Renal cortex interstitium (tissue), 11 donors: Measurements from ENCODE around the gene RAB4B. TPM values are rescaled to one million over a fixed set of nuclear protein-coding genes. Genes with fewer than 3 reads are reported as not detected.
"Not testable (repeated sequence)": the region's sequence is repeated elsewhere in the genome, so short reads cannot be mapped to it uniquely, and the experiment has no call there.

ENCODE experiments used
- DNase-seq, 11 donors: peaks; one replicate each; pipeline ENCODE4 v3.0.0-alpha.2; 2013; ENCODE audit warnings: low read depth in 9 of 11, low spot score in 4 of 11; ENCODE audit errors: extremely low read depth in 1 of 11
- polyA plus RNA-seq, 3 donors: library from polyadenylated mRNA; unstranded; fragments of 120-200 nt; gene quantifications; one replicate each; pipeline ENCODE4 v1.2.1, GENCODE V29; 2013; ENCODE audit not compliant: insufficient read length in 3 of 3

The RAB4B gene
- polyA plus RNA-seq, 3 donors, result 7.0 to 13.5 (median 12.6) TPM

- no peak for DNase-seq
Observed at GRCh38 chr19:40827386-40828247, 49.6 kb downstream of the RAB4B start.

- no peak for DNase-seq
Observed at GRCh38 chr19:40829205-40829604, 51.2 kb downstream of the RAB4B start.

- not testable (repeated sequence) for DNase-seq
Observed at GRCh38 chr19:40830741-40831140, 52.7 kb downstream of the RAB4B start.

- no peak for DNase-seq
Observed at GRCh38 chr19:40831502-40832430, 53.7 kb downstream of the RAB4B start.

- DNase-seq, result not testable (repeated sequence)
Observed at GRCh38 chr19:40832431-40832790, 54.4 kb downstream of the RAB4B start.

- not testable (repeated sequence) for DNase-seq
Observed at GRCh38 chr19:40833728-40834533, 55.9 kb downstream of the RAB4B start.

- no peak for DNase-seq
Observed at GRCh38 chr19:40836754-40837429, 58.8 kb downstream of the RAB4B start.

- not testable (repeated sequence) for DNase-seq
Observed at GRCh38 chr19:40838477-40838876, 60.4 kb downstream of the RAB4B start.

- DNase-seq, result not testable (repeated sequence)
Observed at GRCh38 chr19:40842012-40842411, 64.0 kb downstream of the RAB4B start.

GRCh38 chr19:40842997-40843652, 65.1 kb downstream of the RAB4B start:
- DNase-seq, result not testable (repeated sequence)

- DNase-seq, result not testable (repeated sequence)
Observed at GRCh38 chr19:40843653-40844052, 65.6 kb downstream of the RAB4B start.

Other genes with a start within 250 kb of the RAB4B start
- gene SHKBP1, start 201.4 kb upstream of the RAB4B start, polyA plus RNA-seq, result 10 to 100 TPM; 44.3 to 47.9 (median 45.6) TPM
- gene LTBP4, start 176.9 kb upstream of the RAB4B start, polyA plus RNA-seq, result 100 to 1,000 TPM; 156 to 325 (median 271) TPM
- 10 to 100 TPM in 2 of 3 donors, 1 to 10 TPM in 1; 9.4 to 16.0 (median 15.9) TPM for gene NUMBL, start 87.6 kb upstream of the RAB4B start, polyA plus RNA-seq
- 10 to 100 TPM; 30.7 to 45.2 (median 38.9) TPM for gene COQ8B, start 61.4 kb upstream of the RAB4B start, polyA plus RNA-seq
- gene ITPKC, start 61.1 kb upstream of the RAB4B start, polyA plus RNA-seq, result 10 to 100 TPM; 12.3 to 15.4 (median 14.2) TPM
- 10 to 100 TPM; 14.5 to 18.5 (median 15.1) TPM for gene ACTMAP, start 27.8 kb upstream of the RAB4B start, polyA plus RNA-seq
- 100 to 1,000 TPM; 111 to 126 (median 117) TPM for gene SNRPA, start 27.0 kb upstream of the RAB4B start, polyA plus RNA-seq
- gene MIA, start 2.7 kb upstream of the RAB4B start, polyA plus RNA-seq, result 1 to 10 TPM in 2 of 3 donors, under 1 TPM in 1; 0.19 to 3.5 (median 1.4) TPM
- gene EGLN2, start 20.9 kb downstream of the RAB4B start, polyA plus RNA-seq, result 10 to 100 TPM; 60.1 to 80.5 (median 74.4) TPM
- under 1 TPM in 2 of 3 donors, not detected in 1; 0.18 to 0.24 TPM for gene CYP2A6, start 72.2 kb downstream of the RAB4B start, polyA plus RNA-seq
- gene CYP2A7, start 104.0 kb downstream of the RAB4B start, polyA plus RNA-seq, result under 1 TPM in 2 of 3 donors, not detected in 1; 0.10 to 0.20 TPM
- 1 to 10 TPM; 1.6 to 3.3 (median 3.0) TPM for gene CYP2B6, start 213.0 kb downstream of the RAB4B start, polyA plus RNA-seq